GM21390 (cell line): ENCODE data around the gene NUP50.

Experiments
- ATAC-seq: cut with Tn5 transposase; IDR thresholded peaks from one replicate; pipeline ENCODE4 v1.9.1; 2021; ENCODE audit not compliant: unreplicated experiment

The NUP50 gene

GRCh38 chr22:45163451-45164269 is at the start of gene NUP50:
NUP50 (plus strand) TSS chr22:45163925; CDS start chr22:45168178, 4,253 bp downstream.
- peak; percentile 75 for ATAC-seq

- ATAC-seq, result no peak
Observed at GRCh38 chr22:45120440-45120839, 43.3 kb upstream of the NUP50 start.

GRCh38 chr22:45120931-45121330 is 42.8 kb upstream of the NUP50 start:
- no peak for ATAC-seq

GRCh38 chr22:45124176-45124847 is 39.4 kb upstream of the NUP50 start:
- ATAC-seq, result no peak

- no peak for ATAC-seq
Observed at GRCh38 chr22:45125188-45125587, 38.5 kb upstream of the NUP50 start.

GRCh38 chr22:45127866-45128265 is 35.9 kb upstream of the NUP50 start:
- no peak for ATAC-seq

GRCh38 chr22:45129703-45130524 is 33.8 kb upstream of the NUP50 start:
- no peak for ATAC-seq

GRCh38 chr22:45130891-45131290 is 32.8 kb upstream of the NUP50 start:
- ATAC-seq, result no peak

GRCh38 chr22:45131749-45132148 is 32.0 kb upstream of the NUP50 start:
- ATAC-seq, result no peak

- no peak for ATAC-seq
Observed at GRCh38 chr22:45134313-45134712, 29.4 kb upstream of the NUP50 start.

- no peak for ATAC-seq
Observed at GRCh38 chr22:45136594-45136993, 27.1 kb upstream of the NUP50 start.

- ATAC-seq, result no peak
Observed at GRCh38 chr22:45139693-45140092, 24.0 kb upstream of the NUP50 start.

- ATAC-seq, result no peak
Observed at GRCh38 chr22:45142376-45142775, 21.3 kb upstream of the NUP50 start.

GRCh38 chr22:45144916-45145315 is 18.8 kb upstream of the NUP50 start:
- ATAC-seq, result no peak

GRCh38 chr22:45149671-45150070 is 14.1 kb upstream of the NUP50 start:
- no peak for ATAC-seq

- ATAC-seq, result no peak
Observed at GRCh38 chr22:45150139-45150538, 13.6 kb upstream of the NUP50 start.

- no peak for ATAC-seq
Observed at GRCh38 chr22:45151503-45151902, 12.2 kb upstream of the NUP50 start.

GRCh38 chr22:45154383-45154782 is 9.3 kb upstream of the NUP50 start:
- ATAC-seq, result no peak

- ATAC-seq, result no peak
Observed at GRCh38 chr22:45155050-45155840, 8.5 kb upstream of the NUP50 start.

GRCh38 chr22:45157907-45158306 is 5.8 kb upstream of the NUP50 start:
- no peak for ATAC-seq
